WTC11 (cell line): ENCODE data around the gene BANF2.

ENCODE experiments used
- FOXJ3 ChIP-seq: sonication (generic); formaldehyde crosslinking; IDR thresholded peaks from 2 replicates; pipeline ENCODE4 v1.9.0; 2021; ENCODE audit warnings: missing genetic modification reagents, mild to moderate bottlenecking, borderline replicate concordance
- SP1 ChIP-seq: sonication (generic); formaldehyde crosslinking; conservative IDR thresholded peaks from 2 replicates; pipeline ENCODE4 v1.8.1; 2022; ENCODE audit warnings: missing genetic modification reagents
- ZNF121 ChIP-seq: sonication (generic); formaldehyde crosslinking; IDR thresholded peaks from 2 replicates; pipeline ENCODE4 v1.8.0; 2023; ENCODE audit warnings: missing genetic modification reagents
- TF ChIP-seq, protein P1 (sequence below): sonication (generic); formaldehyde crosslinking; IDR thresholded peaks from 2 replicates; pipeline ENCODE4 v1.8.0; 2022; ENCODE audit warnings: mild to moderate bottlenecking, missing genetic modification reagents
- TF ChIP-seq, protein P2 (sequence below): sonication (generic); formaldehyde crosslinking; IDR thresholded peaks from 2 replicates; pipeline ENCODE4 v1.8.1; 2023; ENCODE audit warnings: mild to moderate bottlenecking, missing genetic modification reagents, borderline replicate concordance
- TF ChIP-seq, protein P3 (sequence below): sonication (generic); formaldehyde crosslinking; conservative IDR thresholded peaks from 2 replicates; pipeline ENCODE4 v1.8.1; 2022; ENCODE audit warnings: mild to moderate bottlenecking, missing genetic modification reagents

DNA sequence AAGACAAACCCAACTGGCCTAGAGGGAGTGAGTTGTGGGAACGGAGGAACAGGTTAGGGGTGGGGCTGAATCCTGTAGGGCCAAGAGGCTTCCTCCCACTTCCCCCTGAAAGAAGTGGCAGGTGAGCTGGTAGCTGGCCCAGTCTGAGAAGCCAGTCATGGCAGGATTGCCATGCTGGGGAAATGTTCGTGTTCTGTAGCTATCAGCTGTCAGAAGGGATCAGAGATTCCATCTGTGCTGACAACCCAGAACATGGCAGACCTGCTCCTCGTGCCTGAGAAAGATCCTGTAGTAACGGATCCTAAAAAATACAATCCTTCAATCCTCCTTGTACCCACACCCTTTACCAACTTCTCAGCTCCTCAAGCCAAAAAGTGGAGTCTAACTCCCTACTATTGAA lies 43.0 kb downstream of the BANF2 start:
- TF ChIP-seq, protein P1, sequence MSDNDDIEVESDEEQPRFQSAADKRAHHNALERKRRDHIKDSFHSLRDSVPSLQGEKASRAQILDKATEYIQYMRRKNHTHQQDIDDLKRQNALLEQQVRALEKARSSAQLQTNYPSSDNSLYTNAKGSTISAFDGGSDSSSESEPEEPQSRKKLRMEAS = no peak
- TF ChIP-seq, protein P2, sequence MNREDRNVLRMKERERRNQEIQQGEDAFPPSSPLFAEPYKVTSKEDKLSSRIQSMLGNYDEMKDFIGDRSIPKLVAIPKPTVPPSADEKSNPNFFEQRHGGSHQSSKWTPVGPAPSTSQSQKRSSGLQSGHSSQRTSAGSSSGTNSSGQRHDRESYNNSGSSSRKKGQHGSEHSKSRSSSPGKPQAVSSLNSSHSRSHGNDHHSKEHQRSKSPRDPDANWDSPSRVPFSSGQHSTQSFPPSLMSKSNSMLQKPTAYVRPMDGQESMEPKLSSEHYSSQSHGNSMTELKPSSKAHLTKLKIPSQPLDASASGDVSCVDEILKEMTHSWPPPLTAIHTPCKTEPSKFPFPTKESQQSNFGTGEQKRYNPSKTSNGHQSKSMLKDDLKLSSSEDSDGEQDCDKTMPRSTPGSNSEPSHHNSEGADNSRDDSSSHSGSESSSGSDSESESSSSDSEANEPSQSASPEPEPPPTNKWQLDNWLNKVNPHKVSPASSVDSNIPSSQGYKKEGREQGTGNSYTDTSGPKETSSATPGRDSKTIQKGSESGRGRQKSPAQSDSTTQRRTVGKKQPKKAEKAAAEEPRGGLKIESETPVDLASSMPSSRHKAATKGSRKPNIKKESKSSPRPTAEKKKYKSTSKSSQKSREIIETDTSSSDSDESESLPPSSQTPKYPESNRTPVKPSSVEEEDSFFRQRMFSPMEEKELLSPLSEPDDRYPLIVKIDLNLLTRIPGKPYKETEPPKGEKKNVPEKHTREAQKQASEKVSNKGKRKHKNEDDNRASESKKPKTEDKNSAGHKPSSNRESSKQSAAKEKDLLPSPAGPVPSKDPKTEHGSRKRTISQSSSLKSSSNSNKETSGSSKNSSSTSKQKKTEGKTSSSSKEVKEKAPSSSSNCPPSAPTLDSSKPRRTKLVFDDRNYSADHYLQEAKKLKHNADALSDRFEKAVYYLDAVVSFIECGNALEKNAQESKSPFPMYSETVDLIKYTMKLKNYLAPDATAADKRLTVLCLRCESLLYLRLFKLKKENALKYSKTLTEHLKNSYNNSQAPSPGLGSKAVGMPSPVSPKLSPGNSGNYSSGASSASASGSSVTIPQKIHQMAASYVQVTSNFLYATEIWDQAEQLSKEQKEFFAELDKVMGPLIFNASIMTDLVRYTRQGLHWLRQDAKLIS (CRISPR knock-in tag) = no peak
- TF ChIP-seq, protein P3, sequence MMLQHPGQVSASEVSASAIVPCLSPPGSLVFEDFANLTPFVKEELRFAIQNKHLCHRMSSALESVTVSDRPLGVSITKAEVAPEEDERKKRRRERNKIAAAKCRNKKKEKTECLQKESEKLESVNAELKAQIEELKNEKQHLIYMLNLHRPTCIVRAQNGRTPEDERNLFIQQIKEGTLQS (CRISPR knock-in tag) = no peak
- TF ChIP-seq ZNF121 (CRISPR knock-in tag) = no peak
- no peak for TF ChIP-seq FOXJ3 (CRISPR knock-in tag)
- no peak for TF ChIP-seq SP1 (CRISPR knock-in tag)
